Measurements from ENCODE around the gene NPTX2. TPM values are rescaled to one million over a fixed set of nuclear protein-coding genes. Genes with fewer than 3 reads are reported as not detected.

Gene NPTX2
- total RNA-seq, 4 donors from 2014 or later = 22.4 to 52.5 (median 30.1) TPM

DNA sequence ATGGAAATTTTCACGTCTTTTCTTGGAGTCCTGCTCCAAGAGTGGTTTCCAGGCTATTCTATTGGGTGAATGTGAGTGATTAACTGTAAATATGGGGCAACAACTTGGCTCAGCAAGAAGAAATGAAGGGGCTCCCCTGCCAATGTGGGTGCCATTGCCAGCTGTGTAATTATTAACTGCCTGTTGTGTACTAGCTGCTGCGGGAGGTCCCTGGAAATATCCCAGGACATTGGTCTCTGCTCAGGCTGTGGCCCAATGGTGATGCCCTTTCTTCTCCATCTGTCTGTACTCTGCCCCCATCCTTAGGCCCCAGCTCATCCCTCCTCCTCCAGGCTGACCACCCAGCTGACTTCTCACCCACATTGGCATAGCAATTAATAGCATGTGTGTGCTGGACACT is 29.4 kb downstream of the NPTX2 start:
- Histone ChIP-seq H3K4me1 (no peaks in the 10 kb centered on the region), H3K27me3 (peaks cover 0 to 5% (median 0%) of the 10 kb centered on the region in 4 donors), H3K9me3 (peaks cover 0 to 4% (median 0%) of the 10 kb centered on the region in 4 donors), H3K4me3 (no peak overlapping the region), H3K27ac (replicated peaks in 1 of 4) (no peak overlapping the region), H3K36me3 (no peaks in the 10 kb centered on the region)
- TF ChIP-seq, protein P1, sequence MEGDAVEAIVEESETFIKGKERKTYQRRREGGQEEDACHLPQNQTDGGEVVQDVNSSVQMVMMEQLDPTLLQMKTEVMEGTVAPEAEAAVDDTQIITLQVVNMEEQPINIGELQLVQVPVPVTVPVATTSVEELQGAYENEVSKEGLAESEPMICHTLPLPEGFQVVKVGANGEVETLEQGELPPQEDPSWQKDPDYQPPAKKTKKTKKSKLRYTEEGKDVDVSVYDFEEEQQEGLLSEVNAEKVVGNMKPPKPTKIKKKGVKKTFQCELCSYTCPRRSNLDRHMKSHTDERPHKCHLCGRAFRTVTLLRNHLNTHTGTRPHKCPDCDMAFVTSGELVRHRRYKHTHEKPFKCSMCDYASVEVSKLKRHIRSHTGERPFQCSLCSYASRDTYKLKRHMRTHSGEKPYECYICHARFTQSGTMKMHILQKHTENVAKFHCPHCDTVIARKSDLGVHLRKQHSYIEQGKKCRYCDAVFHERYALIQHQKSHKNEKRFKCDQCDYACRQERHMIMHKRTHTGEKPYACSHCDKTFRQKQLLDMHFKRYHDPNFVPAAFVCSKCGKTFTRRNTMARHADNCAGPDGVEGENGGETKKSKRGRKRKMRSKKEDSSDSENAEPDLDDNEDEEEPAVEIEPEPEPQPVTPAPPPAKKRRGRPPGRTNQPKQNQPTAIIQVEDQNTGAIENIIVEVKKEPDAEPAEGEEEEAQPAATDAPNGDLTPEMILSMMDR (IDR thresholded peaks at IDR 0.05) = no peak
- TF ChIP-seq EP300 (IDR thresholded peaks at IDR 0.05) = no peak
- no peak for TF ChIP-seq POLR2A (IDR thresholded peaks at IDR 0.05; ENCODE audit: low read depth)
- no peak for TF ChIP-seq POLR2AphosphoS5 (IDR thresholded peaks at IDR 0.05)
- intact Hi-C loops (cut with DNase I) = no loop called here
- no peak for DNase-seq (ENCODE audit: extremely low spot score)
- WGBS = 78% methylated on average over 2 of the region's 2 CpGs

DNA sequence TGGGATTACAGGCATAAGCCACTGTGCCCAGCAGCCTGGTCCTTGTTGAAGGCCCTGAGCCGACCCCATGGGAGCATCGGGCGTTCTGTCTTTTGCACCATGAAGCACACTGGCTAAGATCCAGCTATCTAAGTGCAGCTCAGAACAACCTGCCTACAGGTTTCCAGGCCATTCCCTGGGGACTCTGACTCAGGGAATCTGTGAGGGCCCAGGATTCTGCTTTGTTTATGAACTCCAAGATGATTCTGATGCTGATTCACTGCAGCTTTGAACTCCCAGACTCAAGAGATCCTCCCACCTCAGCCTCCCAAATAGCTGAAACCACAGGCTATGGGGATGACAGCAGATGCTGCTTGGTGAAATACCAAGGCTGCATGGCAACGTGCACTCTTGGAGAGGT is 30.2 kb downstream of the NPTX2 start:
- peaks cover 0 to 5% (median 0%) of the 10 kb centered on the region in 4 donors for H3K27me3 ChIP-seq
- no peak for DNase-seq (ENCODE audit: extremely low spot score)
- intact Hi-C loops (cut with DNase I) = no loop called here
- no peaks in the 10 kb centered on the region for H3K4me1 ChIP-seq
- no peaks in the 10 kb centered on the region for H3K36me3 ChIP-seq
- no peak overlapping the region for H3K27ac ChIP-seq (replicated peaks in 1 of 4)
- 55% methylated on average over 2 of the region's 4 CpGs for WGBS
- H3K9me3 ChIP-seq = peaks cover 0 to 4% (median 0%) of the 10 kb centered on the region in 4 donors
- no peak for TF ChIP-seq EP300 (IDR thresholded peaks at IDR 0.05)
- no peak for TF ChIP-seq POLR2A (IDR thresholded peaks at IDR 0.05; ENCODE audit: low read depth)
- TF ChIP-seq, protein P1 (IDR thresholded peaks at IDR 0.05) = no peak
- no peak for TF ChIP-seq POLR2AphosphoS5 (IDR thresholded peaks at IDR 0.05)
- no peak overlapping the region for H3K4me3 ChIP-seq

DNA sequence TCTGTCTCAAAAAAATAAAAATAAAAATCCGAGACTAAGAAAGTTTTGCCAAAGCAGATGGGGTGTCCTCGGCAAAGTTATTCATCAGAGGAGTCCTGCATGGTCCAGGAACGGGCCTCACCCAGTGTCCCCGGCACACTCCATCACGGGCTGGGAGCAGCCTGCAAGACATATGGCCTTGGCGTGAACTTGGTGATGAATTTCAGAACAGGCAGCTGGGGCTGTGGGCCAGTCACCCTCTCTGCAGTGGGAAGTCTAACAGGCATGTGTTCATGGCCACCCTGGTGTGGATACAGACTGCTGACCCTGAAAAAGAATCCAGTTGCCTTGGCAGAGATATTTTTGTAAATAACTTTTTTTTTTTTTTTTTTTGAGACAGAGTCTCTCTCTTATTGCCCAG is 34.7 kb downstream of the NPTX2 start:
- TF ChIP-seq POLR2A (IDR thresholded peaks at IDR 0.05; ENCODE audit: low read depth) (no peak), POLR2AphosphoS5 (IDR thresholded peaks at IDR 0.05) (no peak), EP300 (IDR thresholded peaks at IDR 0.05) (no peak)
- TF ChIP-seq, protein P1 (IDR thresholded peaks at IDR 0.05) = no peak
- 71% methylated on average over 6 of the region's 6 CpGs for WGBS
- H3K9me3 ChIP-seq = peaks cover 0 to 4% (median 0%) of the 10 kb centered on the region in 4 donors
- intact Hi-C loops (cut with DNase I) = no loop called here
- no peaks in the 10 kb centered on the region for H3K4me1 ChIP-seq
- H3K4me3 ChIP-seq = no peak overlapping the region
- no peak for DNase-seq (ENCODE audit: extremely low spot score)
- no peaks in the 10 kb centered on the region for H3K36me3 ChIP-seq
- H3K27me3 ChIP-seq = peaks cover 0 to 4% (median 0%) of the 10 kb centered on the region in 4 donors
- H3K27ac ChIP-seq (replicated peaks in 1 of 4) = no peak overlapping the region

DNA sequence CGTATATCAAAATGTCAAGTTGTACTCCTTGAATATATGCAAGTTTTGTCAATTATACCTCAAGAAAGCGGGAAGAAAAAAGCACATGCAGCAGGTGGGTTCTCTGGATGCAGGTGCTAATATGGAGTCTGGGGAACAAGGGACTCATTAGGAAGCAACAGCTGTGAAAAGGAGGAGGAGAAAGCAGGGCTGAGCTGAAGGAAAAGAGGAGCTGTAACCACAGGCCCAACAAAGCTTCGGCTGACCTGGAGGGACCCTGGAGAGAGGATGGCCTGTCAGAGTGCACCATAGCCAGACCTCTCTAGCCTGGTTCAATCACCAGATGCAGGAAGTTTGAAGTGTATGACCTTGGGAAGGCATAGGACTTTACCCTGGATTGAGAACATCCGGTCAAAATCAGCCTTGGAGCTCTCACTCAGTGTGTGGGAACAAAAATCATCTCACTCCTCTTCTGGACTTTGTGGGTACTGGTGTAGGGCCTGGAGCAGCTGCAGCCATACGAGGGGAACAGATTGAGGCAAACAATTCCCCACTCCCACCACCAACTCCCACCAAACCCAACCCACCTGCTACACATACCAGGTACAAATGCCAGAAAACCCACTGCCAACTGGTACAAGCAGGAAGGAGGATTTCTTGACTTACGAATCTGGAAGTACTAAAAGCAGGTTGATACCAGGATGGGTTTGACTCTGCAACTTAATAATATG is 36.7 kb downstream of the NPTX2 start:
- Histone ChIP-seq H3K36me3 (no peaks in the 10 kb centered on the region), H3K27ac (replicated peaks in 1 of 4) (no peak overlapping the region), H3K27me3 (no peaks in the 10 kb centered on the region), H3K4me1 (no peaks in the 10 kb centered on the region), H3K9me3 (peaks cover 0 to 4% (median 0%) of the 10 kb centered on the region in 4 donors), H3K4me3 (no peak overlapping the region)
- no peak for DNase-seq (ENCODE audit: extremely low spot score)
- TF ChIP-seq POLR2AphosphoS5 (IDR thresholded peaks at IDR 0.05) = no peak
- TF ChIP-seq, protein P1 (IDR thresholded peaks at IDR 0.05) = no peak
- TF ChIP-seq EP300 (IDR thresholded peaks at IDR 0.05) = no peak
- TF ChIP-seq POLR2A (IDR thresholded peaks at IDR 0.05; ENCODE audit: low read depth) = no peak
- intact Hi-C loops (cut with DNase I) = no loop called here
- WGBS = 72% methylated on average over 6 of the region's 6 CpGs
